HepG2 (cell line): ENCODE data around the gene CCER1. TPM values are rescaled to one million over a fixed set of nuclear protein-coding genes. Genes with fewer than 3 reads are reported as not detected.

Source experiments
- ATAC-seq: fragments of 200-7000 bp; cut with Tn5 transposase; 3 replicates; pipeline ENCODE4 v1.9.1; 2020; ENCODE audit warnings: mild to moderate bottlenecking, moderate library complexity
- BruUV-seq: library from RNA; stranded (reverse); fragments of 400-500 nt; replicated peaks from 2 replicates; lab custom pipeline; 2021; lab: Mats Ljungman, UMichigan
- CTCF ChIA-PET: fragments of 300-600 bp; formaldehyde crosslinking; extraction: SDS; loops from one replicate; lab custom pipeline; 2021; ENCODE audit warnings: low total read pairs, inconsistent platforms, low intra/inter-chr PET ratio; lab: Yijun Ruan, JAX
- POLR2A ChIA-PET: fragments of 350-600 bp; sonication (Branson Sonifier 250); formaldehyde crosslinking; loops from one replicate; lab custom pipeline; 2020; ENCODE audit warnings: antibody characterized with exemption, inconsistent platforms; lab: Yijun Ruan, JAX
- DNase-seq: peaks from one replicate; pipeline ENCODE4 v3.0.0-alpha.2; 2015; ENCODE audit warnings: low spot score
- FAIRE-seq: peaks from 3 replicates; lab custom pipeline; 2011; peaks lifted over from hg19 to GRCh38; lab: Jason Lieb, UNC
- H2AFZ ChIP-seq: one replicate; pipeline ENCODE4 v1.6.1; 2011; ENCODE audit warnings: low read length, inconsistent platforms
- H3K27ac ChIP-seq: fragments of 300-600 bp; 3 replicates; pipeline ENCODE4 v1.8.0; 2011; ENCODE audit warnings: mixed run types, mild to moderate bottlenecking, mixed read lengths, low read length, inconsistent platforms; ENCODE audit not compliant: insufficient read depth; ENCODE audit errors: extremely low read length
- H3K27me3 ChIP-seq, 2 experiments: fragments of 200-600 bp in 1 of 2; 2 replicates in 1 of 2; 3 replicates in 1 of 2; pipeline versions ENCODE4 v1.6.0 to v1.8.0; 2011; ENCODE audit warnings: low read length in 2 of 2, mild to moderate bottlenecking in 2 of 2, moderate library complexity in 2 of 2, inconsistent platforms in 1 of 2; ENCODE audit not compliant: insufficient read depth in 2 of 2, control insufficient read depth in 1 of 2
- H3K36me3 ChIP-seq, 2 experiments: fragments of 200-600 bp in 1 of 2; replicated peaks in 1 of 2; 2 replicates in 1 of 2; 3 replicates in 1 of 2; pipeline versions ENCODE4 v1.5.1 to v1.8.0; 2011; ENCODE audit warnings: low read length in 2 of 2, inconsistent platforms in 1 of 2; ENCODE audit not compliant: insufficient read depth in 2 of 2, control insufficient read depth in 1 of 2
- H3K4me1 ChIP-seq: 2 replicates; pipeline ENCODE4 v1.5.1; 2012; ENCODE audit warnings: low read length, inconsistent platforms; ENCODE audit not compliant: insufficient read depth
- H3K4me2 ChIP-seq: 2 replicates; pipeline ENCODE4 v1.6.0; 2011; ENCODE audit warnings: low read depth, low read length, inconsistent platforms
- H3K4me3 ChIP-seq, 3 experiments: fragments of 200-600 bp in 1 of 3; sonication (generic), shearing (Covaris generic) in 1 of 3; replicated peaks in 1 of 3; 2 replicates each; pipeline ENCODE4 v1.5.1; 2011 to 2016; ENCODE audit warnings: low read length in 3 of 3, inconsistent platforms in 2 of 3, low read depth in 2 of 3, mild to moderate bottlenecking in 2 of 3, control low read depth in 1 of 3, mixed read lengths in 1 of 3; ENCODE audit not compliant: insufficient read depth in 1 of 3
- H3K79me2 ChIP-seq: one replicate; pipeline ENCODE4 v1.6.1; 2011; ENCODE audit warnings: low read length, inconsistent platforms; ENCODE audit not compliant: insufficient read depth
- H3K9ac ChIP-seq: 2 replicates; pipeline ENCODE4 v1.6.0; 2011; ENCODE audit warnings: mild to moderate bottlenecking, low read depth, low read length, inconsistent platforms; ENCODE audit not compliant: insufficient read depth
- H3K9me3 ChIP-seq: 2 replicates; pipeline ENCODE4 v1.5.1; 2012; ENCODE audit warnings: mild to moderate bottlenecking, low read length
- H4K20me1 ChIP-seq: 2 replicates; pipeline ENCODE4 v1.6.0; 2011; ENCODE audit warnings: inconsistent platforms, mild to moderate bottlenecking, low read length, moderate library complexity; ENCODE audit not compliant: insufficient read depth
- HNF1A ChIP-seq, 2 experiments: sonication (generic) in 1 of 2; formaldehyde crosslinking in 1 of 2; IDR thresholded peaks; 2 replicates each; pipeline versions ENCODE4 v1.4.0 to v1.6.1; 2016 to 2020; ENCODE audit warnings: borderline replicate concordance in 1 of 2, low read depth in 1 of 2, mild to moderate bottlenecking in 1 of 2, missing genetic modification reagents in 1 of 2
- KLF11 ChIP-seq: IDR thresholded peaks from 2 replicates; pipeline ENCODE4 v1.6.1; 2016; ENCODE audit warnings: missing compliant biosample characterization
- KLF12 ChIP-seq: sonication (generic); formaldehyde crosslinking; IDR thresholded peaks from 2 replicates; pipeline ENCODE4 v1.4.0; 2020; ENCODE audit warnings: missing genetic modification reagents, borderline replicate concordance
- POLR2G ChIP-seq: fragments of 200-400 bp; formaldehyde crosslinking; IDR thresholded peaks from 2 replicates; pipeline ENCODE4 v1.6.1; 2018; ENCODE audit warnings: mild to moderate bottlenecking, low read depth, low read length, moderate library complexity
- REPIN1 ChIP-seq: sonication (generic); formaldehyde crosslinking; IDR thresholded peaks from 2 replicates; pipeline ENCODE4 v1.8.0; 2022; ENCODE audit warnings: missing genetic modification reagents, low read depth, mild to moderate bottlenecking, borderline replicate concordance
- SCMH1 ChIP-seq: sonication (generic); formaldehyde crosslinking; IDR thresholded peaks from 2 replicates; pipeline ENCODE4 v1.9.0; 2021; ENCODE audit warnings: missing genetic modification reagents, mild to moderate bottlenecking, borderline replicate concordance
- SOX6 ChIP-seq, 2 experiments: fragments of 450-650 bp in 1 of 2; sonication (generic) in 1 of 2; formaldehyde crosslinking in 1 of 2; IDR thresholded peaks; 2 replicates each; pipeline versions ENCODE4 v1.4.0 to v1.6.1; 2017 to 2020; ENCODE audit warnings: antibody characterized with exemption in 1 of 2, mild to moderate bottlenecking in 1 of 2, missing genetic modification reagents in 1 of 2
- SRY ChIP-seq: sonication (generic); formaldehyde crosslinking; IDR thresholded peaks from 2 replicates; pipeline ENCODE4 v1.8.0; 2022; ENCODE audit warnings: mild to moderate bottlenecking, missing genetic modification reagents
- STAT6 ChIP-seq: sonication (generic); formaldehyde crosslinking; IDR thresholded peaks from 2 replicates; pipeline ENCODE4 v1.4.0; 2020; ENCODE audit warnings: missing genetic modification reagents, mild to moderate bottlenecking, borderline replicate concordance
- THRA ChIP-seq: sonication (generic); formaldehyde crosslinking; IDR thresholded peaks from 2 replicates; pipeline ENCODE4 v1.4.0; 2020; ENCODE audit warnings: missing genetic modification reagents, borderline replicate concordance
- ZBTB21 ChIP-seq: sonication (generic); formaldehyde crosslinking; IDR thresholded peaks from 2 replicates; pipeline ENCODE4 v1.4.0; 2020; ENCODE audit warnings: missing genetic modification reagents
- ZNF136 ChIP-seq: sonication (generic); formaldehyde crosslinking; IDR thresholded peaks from 2 replicates; pipeline ENCODE4 v1.8.1; 2022; ENCODE audit warnings: low read depth, mild to moderate bottlenecking, moderate library complexity, missing genetic modification reagents
- ZNF331 ChIP-seq: sonication (generic); formaldehyde crosslinking; IDR thresholded peaks from 2 replicates; pipeline ENCODE4 v1.4.0; 2020; ENCODE audit warnings: missing genetic modification reagents
- ZNF510 ChIP-seq: sonication (generic); formaldehyde crosslinking; IDR thresholded peaks from 2 replicates; pipeline ENCODE4 v1.4.0; 2020; ENCODE audit warnings: low read depth, mild to moderate bottlenecking, missing genetic modification reagents
- ZNF562 ChIP-seq: sonication (generic); formaldehyde crosslinking; IDR thresholded peaks from 2 replicates; pipeline ENCODE4 v1.8.0; 2022; ENCODE audit warnings: missing genetic modification reagents, borderline replicate concordance
- ZNF598 ChIP-seq: sonication (generic); formaldehyde crosslinking; IDR thresholded peaks from 2 replicates; pipeline ENCODE4 v1.5.1; 2020; ENCODE audit warnings: mild to moderate bottlenecking, missing genetic modification reagents, borderline replicate concordance
- WGBS: methylation state at CpG from one replicate; pipeline ENCODE4 v1.1.6; 2017; ENCODE audit warnings: low lambda C conversion rate; 5-methylcytosine and 5-hydroxymethylcytosine counted together
- in situ Hi-C: cut with HindIII; loops from 2 replicates; pipeline ENCODE4 v1.10.0; 2017; ENCODE audit warnings: low pct_unique_long_range_greater_than_20kb; ENCODE audit not compliant: extremely low pct_ligation_motif_present
- intact Hi-C: fragments of 100-400 bp; cut with micrococcal nuclease; formaldehyde crosslinking; loops from one replicate; pipeline ENCODE4 v1.10.0; 2022; ENCODE audit not compliant: unreplicated experiment
- polyA plus RNA-seq, 8 experiments: library from polyadenylated mRNA; depleted of rRNA in 3 of 8; stranded (reverse) in 7 of 8; unstranded in 1 of 8; fragments of >200 nt; fragmentation: Illumina TruSeq in 4 of 8; extraction: Trizol in 4 of 8; gene quantifications; 2 replicates each; pipeline versions ENCODE4 v1.2.1 to v1.2.3, GENCODE V29; 2011 to 2016; ENCODE audit warnings: low read depth in 4 of 8, missing spikeins in 1 of 8, mixed read lengths in 1 of 8; ENCODE audit not compliant: insufficient read depth in 1 of 8
- total RNA-seq, 5 experiments: library from RNA; depleted of rRNA; stranded (reverse); fragments of >200 nt; fragmentation: Illumina TruSeq; extraction: Trizol; gene quantifications; 2 replicates each; pipeline ENCODE4 v1.2.3, GENCODE V29; 2016; ENCODE audit warnings: low read depth in 1 of 5

Gene CCER1
- total and polyA plus RNA-seq, 2 of the 13 experiments (the other 11 are each of a cell fraction or from before 2014, with no cell fraction given): not detected

- Histone ChIP-seq H3K27ac (no peak overlapping the region), H3K27me3 (no peaks in the 10 kb centered on the region), H4K20me1 (no peaks in the 10 kb centered on the region), H3K36me3 (no peaks in the 10 kb centered on the region), H3K9ac (no peak overlapping the region), H3K9me3 (no peaks in the 10 kb centered on the region), H3K79me2 (no peaks in the 10 kb centered on the region), H2AFZ (peak overlapping the region; percentile 54), H3K4me3 (no peak overlapping the region), H3K4me2 (no peak overlapping the region), H3K4me1 (no peaks in the 10 kb centered on the region)
- intact Hi-C loops: no loop called here
- CTCF ChIA-PET: no interaction called here
- DNase-seq (no peak), FAIRE-seq (no peak), ATAC-seq (no peak)
- in situ Hi-C loops: no loop called here
- POLR2A ChIA-PET: no interaction called here
- no peak for TF ChIP-seq ZNF331 (CRISPR knock-in tag)
- no peak for TF ChIP-seq THRA (CRISPR knock-in tag)
- no peak for TF ChIP-seq ZNF510 (CRISPR knock-in tag)
- TF ChIP-seq HNF1A (IDR thresholded peaks at IDR 0.05; ENCODE audit: low read depth): no peak
- TF ChIP-seq HNF1A (CRISPR knock-in tag; IDR thresholded peaks at IDR 0.05; ENCODE audit: borderline replicate concordance): no peak
- no peak for TF ChIP-seq POLR2G
- no peak for TF ChIP-seq KLF12
- no peak for TF ChIP-seq STAT6 (CRISPR knock-in tag)
- TF ChIP-seq REPIN1 (CRISPR knock-in tag): no peak
- TF ChIP-seq SOX6 (IDR thresholded peaks at IDR 0.05): no peak
- TF ChIP-seq SOX6 (CRISPR knock-in tag; IDR thresholded peaks at IDR 0.05): no peak
- TF ChIP-seq ZNF598 (CRISPR knock-in tag): no peak
- TF ChIP-seq SCMH1: no peak
- no peak for TF ChIP-seq SRY
- no peak for TF ChIP-seq ZNF136 (CRISPR knock-in tag)
- no peak for TF ChIP-seq ZBTB21 (CRISPR knock-in tag)
- no peak for TF ChIP-seq KLF11
- no peak for TF ChIP-seq ZNF562 (CRISPR knock-in tag)
- 37% methylated on average over 6 of the region's 6 CpGs for WGBS
- no TSS peak for BruUV-seq
Observed at GRCh38 chr12:90938451-90938850, 16.5 kb downstream of the CCER1 start.
